ENCODE measurements around the gene C1orf174.

DNA sequence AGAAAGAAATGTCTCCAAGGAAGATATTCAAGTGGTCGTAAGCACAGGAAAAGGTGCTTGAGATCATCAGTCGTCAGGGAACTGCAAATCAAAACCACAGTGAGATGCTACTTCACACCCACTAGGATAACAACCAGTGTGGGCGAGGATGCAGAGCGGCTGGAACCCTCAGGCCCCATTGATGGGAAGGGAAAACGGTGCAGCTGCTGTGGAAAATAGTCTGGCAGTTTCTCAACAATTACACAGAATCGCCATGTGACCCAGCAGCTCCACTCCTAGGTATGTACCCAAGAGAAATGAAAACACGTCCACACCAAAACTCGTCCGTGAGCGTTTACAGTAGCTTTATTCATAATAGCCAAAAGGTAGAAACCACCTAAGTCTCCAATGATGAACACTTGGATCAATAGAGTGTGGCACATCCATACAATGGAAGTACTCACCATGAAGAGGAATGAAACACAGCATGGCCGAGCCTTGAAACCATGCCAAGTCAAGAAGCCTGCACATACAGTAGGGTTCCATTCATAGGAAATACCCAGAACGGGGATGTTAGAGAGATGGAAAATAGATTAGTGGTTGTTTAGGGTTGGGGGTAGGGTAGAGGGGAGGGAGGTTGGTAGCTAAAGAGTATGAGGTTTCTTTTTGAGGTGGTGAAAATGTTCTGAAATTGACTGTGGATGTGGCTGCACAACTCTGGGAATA lies 36.7 kb downstream of the C1orf174 start:
- TF ChIP-seq, protein P1, sequence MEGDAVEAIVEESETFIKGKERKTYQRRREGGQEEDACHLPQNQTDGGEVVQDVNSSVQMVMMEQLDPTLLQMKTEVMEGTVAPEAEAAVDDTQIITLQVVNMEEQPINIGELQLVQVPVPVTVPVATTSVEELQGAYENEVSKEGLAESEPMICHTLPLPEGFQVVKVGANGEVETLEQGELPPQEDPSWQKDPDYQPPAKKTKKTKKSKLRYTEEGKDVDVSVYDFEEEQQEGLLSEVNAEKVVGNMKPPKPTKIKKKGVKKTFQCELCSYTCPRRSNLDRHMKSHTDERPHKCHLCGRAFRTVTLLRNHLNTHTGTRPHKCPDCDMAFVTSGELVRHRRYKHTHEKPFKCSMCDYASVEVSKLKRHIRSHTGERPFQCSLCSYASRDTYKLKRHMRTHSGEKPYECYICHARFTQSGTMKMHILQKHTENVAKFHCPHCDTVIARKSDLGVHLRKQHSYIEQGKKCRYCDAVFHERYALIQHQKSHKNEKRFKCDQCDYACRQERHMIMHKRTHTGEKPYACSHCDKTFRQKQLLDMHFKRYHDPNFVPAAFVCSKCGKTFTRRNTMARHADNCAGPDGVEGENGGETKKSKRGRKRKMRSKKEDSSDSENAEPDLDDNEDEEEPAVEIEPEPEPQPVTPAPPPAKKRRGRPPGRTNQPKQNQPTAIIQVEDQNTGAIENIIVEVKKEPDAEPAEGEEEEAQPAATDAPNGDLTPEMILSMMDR (IDR thresholded peaks at IDR 0.05), result no peak
- TF ChIP-seq POLR2A (IDR thresholded peaks at IDR 0.05), result no peak
